Inflammatory macrophage treated with lipopolysaccharide for 4 hours (primary cell): ENCODE results near the gene STK17B.

Source experiments
- DNase-seq: peaks from one replicate; pipeline ENCODE4 v3.0.0-alpha.2; 2020

Gene STK17B

GRCh38 chr2:196183528-196184231, 12.3 kb upstream of the STK17B start:
- DNase-seq, result no peak

DNA sequence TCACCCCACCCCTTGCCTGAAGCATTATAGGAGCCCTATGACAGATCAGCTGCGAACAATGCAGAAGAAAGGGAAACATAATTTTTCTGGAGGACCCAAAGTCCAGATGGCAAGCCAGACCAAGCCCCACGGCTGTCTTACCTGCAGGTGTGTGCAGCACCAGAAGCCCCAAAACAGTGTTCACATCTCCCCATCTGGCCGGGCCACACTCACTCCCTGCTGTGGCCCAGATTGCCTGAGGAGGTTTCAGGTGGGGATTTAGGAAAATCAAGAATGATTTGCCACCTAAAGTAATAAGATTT, 11.7 kb upstream of the STK17B start:
- DNase-seq, result no peak

DNA sequence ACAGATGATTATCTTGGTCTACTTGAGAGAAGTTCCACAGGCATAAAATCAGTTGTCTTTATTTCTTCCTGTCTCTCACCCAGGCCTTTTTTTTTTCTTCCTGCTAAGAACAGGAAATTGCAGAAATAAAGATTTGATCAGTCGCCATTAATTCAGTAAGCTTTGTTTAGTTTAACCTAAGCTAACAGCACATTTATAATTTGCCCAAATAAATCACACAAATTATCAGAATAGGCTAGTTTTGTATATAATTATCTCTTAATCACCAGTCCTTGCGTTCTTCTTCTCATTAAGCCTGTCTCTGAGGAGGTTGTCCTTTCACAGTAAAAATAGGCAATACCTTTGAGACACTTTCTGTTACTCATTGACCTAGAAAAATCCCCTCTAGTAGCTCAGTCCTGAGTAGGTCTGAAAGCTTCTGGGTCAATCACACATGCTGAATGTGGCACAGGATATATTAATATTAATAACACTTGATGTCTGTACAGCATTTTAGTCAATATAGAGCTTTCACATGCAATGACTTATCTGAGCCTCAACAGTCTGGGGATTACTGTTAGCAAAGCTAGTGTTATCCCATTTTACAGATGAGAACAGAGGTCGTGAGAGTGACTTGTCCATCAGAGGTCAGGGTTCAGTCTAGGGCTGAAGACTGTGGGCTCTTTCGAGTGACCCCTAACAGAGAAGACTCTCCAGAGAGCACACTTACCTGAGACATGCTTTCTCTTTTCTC, 11.2 kb upstream of the STK17B start:
- no peak for DNase-seq

GRCh38 chr2:196181484-196181883, 10.1 kb upstream of the STK17B start:
- no peak for DNase-seq

- DNase-seq, result no peak
These were observed 5.7 kb upstream of the STK17B start for GRCh38 chr2:196177124-196177523.

DNA sequence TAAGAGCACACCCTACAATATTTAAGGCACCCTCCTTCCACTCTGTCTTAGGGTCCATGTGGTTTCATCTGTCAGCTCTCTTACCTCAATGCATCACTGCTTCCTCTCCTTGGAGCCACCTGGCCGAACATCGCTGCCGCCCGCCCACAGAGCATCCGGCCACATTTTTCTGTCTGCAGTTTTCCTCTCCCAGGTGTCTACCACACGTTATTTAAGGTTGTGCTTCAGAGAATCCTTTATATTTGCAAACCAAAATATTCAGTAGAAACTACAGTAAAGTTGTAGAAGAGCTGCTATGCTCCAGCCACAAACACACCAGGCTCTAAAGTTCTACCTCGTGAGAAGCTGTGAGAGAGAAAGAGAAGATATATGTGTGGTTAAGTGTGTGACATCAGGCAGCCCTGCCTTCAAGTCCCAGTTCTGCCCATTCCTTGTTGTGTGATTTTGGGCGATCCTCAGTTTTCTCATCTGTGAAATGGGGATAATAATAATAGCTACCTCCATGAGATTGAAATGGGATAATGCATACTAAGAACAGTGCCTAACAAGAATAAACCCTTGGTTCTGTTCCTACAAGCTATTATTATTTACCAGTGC, 4.9 kb upstream of the STK17B start:
- DNase-seq, result no peak

GRCh38 chr2:196174404-196174803, 3.0 kb upstream of the STK17B start:
- DNase-seq, result no peak

DNA sequence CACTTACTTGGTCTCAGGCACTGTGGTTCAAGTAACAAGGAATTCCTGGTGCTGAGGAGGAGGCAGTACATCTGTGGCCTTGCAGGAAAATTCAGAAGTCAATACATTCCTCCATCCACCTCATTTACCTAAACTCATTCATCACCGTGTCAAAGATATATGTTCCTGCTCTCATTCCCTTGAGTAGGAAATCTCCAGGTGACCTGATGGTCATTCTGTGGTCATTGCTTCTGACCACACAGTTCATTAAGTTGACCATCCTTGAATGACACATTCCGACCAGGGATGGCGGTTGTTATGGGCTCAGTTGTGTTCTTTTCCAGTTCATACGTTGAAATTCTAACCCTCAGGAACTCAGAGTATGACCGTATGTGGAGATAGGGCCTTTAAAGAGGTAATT, 2.1 kb upstream of the STK17B start:
- no peak for DNase-seq

DNA sequence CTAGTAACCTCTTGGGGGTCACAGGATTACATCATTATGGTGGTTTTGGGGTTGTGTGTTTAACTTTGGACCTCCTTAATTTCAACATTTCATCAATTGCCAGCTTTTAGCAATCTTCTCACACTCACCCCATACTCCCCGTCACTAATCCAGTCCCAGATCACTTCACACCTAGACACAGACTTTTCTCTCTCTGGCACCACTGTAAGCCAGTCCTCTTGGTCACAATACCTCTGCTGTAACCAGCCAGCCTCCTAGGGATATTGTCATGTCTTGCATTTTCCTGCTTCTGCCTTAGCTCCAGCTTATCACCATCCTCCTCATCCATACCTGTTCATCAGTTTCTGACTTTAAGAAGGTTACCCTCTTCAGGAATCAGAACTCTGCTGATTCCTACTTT, 1.6 kb upstream of the STK17B start:
- no peak for DNase-seq

- DNase-seq, result no peak
These were observed 568 bp upstream of the STK17B start for GRCh38 chr2:196171946-196172345.

DNA sequence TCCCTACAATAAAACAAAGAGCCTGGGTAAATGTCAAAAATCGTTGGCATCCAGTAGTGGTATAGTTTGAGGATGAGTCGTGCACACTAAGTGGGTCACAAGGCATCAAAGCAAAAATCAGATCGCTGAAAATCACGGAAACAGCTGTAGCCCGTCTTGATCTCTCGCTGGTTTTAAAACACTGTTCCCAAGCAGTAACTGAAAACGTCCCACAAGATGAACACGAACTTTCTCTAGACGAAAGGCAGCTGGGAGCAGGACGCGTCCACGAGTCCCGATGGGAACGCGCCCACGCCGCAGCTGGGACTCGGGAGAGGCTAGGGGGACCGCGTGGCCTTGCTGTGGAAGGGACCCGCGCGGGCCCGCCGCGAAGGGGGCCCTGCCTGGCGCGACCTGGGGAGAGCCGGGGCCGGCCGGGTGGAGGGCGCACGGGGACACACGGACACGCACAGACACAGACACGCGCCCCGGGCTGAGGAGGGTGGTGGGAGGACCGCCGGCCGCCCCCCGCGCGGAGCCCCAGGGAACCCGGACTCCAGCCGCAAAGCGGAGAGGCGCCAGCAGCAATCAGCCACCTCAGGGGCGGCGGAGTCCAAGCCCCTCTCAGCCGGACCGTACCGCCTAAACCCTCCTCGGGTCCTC, 651 bp downstream of the STK17B start:
- peak; percentile 53 for DNase-seq

- peak; percentile 74 for DNase-seq
These were observed 1.2 kb downstream of the STK17B start for GRCh38 chr2:196170213-196170605.

- peak; percentile 71 for DNase-seq
These were observed 1.9 kb downstream of the STK17B start for GRCh38 chr2:196169516-196169915.

GRCh38 chr2:196168181-196168580, 3.2 kb downstream of the STK17B start:
- peak; percentile 25 for DNase-seq

DNA sequence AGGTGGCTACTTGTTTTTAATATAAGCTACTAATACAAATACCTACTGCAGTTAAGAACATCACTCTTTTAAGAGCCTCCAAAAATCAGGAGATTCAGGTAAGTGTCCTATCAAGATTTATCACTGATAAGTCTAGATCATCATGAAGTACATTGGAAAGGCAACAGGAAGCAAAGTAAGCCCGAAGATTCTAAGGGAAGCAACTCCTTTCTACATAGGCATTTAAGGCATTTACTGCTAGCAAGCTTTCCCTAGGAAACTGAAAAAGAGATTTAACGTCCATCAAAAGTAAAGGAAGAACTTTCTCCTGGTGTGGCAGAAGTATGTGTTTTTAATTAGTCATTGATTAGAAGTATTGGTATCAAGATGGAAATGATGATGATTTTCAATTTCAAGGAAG, 3.7 kb downstream of the STK17B start:
- no peak for DNase-seq

GRCh38 chr2:196166876-196167275, 4.5 kb downstream of the STK17B start:
- DNase-seq, result no peak

DNA sequence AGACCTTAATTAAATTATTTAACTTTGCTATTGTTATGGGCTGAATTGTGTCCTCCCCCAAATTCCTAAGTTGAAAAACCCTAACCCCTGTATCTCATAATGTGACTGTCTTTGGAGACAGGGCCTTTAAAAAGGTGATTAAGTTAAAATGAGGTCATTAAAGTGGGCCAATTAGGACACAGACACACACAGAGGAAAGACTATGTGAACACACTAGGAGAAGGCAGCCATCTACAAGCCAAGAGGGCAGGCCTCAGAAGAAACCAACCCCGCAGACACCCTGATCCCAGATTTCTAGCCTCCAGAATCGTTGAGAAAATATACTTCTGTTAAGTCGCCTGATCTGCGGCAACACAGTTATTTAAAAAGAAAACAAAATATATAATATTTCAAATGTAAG, 6.4 kb downstream of the STK17B start:
- no peak for DNase-seq

DNA sequence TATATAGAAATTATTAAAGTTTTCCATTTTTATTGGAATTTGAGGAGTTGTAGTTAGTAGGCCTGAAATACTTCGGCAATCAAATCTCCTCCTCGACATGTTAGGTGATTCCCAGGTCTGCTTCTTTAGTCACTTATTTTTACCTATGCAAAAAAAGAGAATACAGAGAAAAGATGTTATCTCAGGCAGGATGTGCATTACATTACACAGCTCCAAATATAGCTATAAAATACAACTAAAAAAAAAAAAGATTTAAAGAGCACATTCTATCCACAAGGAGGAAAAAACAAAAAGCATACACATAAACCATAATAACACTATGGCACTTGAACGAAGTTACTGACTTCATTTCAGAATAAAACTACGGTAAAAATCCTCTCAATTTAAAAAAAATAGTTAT, 8.1 kb downstream of the STK17B start:
- no peak for DNase-seq

DNA sequence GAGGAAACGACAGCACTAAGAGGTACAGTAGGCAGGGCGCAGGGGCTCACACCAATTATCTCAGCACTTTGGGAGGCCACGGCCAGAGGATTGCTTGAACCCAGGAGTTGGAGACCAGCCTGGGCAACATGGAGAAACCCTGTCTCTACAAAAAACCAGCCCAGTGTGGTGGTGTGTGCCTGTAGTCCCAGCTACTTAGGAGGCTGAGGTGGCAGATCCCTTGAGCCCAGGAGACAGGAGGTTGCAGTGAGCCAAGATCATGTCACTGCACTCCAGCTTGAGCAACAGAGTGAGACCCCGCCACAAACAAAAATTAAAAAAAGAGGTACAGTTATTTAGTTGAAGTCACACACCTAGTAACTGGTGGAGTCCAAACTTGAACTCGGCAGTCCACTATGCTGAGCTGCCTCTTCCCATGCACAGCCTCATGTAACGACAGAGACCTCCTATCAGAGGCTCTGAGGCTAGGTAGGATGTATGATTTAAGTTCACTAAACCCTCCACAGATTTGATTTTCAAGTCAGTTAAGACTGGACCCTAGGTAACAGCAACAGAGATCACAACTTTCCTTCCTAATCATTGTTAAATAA, 8.7 kb downstream of the STK17B start:
- no peak for DNase-seq

GRCh38 chr2:196160946-196161345, 10.4 kb downstream of the STK17B start:
- DNase-seq, result peak; percentile 61

GRCh38 chr2:196160101-196160500, 11.3 kb downstream of the STK17B start:
- DNase-seq, result peak; percentile 97

DNA sequence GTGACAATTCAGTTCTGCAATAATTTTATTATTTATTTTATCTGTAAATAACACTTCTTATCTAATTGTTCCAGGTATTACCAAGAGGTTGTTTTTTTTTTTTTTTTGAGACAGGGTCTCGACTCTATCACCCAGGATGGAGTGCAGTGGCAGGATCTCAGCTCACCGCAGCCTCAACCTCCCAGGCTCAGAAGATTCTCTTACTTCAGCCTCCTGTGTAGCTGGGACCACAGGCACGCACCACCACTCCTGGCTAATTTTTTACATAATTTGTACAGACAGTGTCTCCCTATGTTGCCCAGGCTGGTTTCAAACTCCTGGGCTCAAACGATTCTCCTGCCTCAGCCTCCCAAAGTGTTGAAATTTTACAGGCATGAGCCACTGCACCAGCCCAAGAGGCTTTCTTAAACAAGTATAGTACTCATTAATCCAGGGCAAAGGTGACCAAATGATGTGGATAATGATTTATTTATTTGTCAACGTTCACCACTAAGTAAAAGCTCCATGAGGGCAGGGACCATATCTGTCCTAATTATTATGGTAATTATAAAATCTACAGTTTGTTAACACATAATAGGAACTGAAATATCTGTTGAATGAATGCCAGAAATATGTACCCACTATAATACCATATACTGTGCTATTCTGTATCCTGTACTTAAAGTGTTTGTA, 12.0 kb downstream of the STK17B start:
- peak; percentile 20 for DNase-seq

DNA sequence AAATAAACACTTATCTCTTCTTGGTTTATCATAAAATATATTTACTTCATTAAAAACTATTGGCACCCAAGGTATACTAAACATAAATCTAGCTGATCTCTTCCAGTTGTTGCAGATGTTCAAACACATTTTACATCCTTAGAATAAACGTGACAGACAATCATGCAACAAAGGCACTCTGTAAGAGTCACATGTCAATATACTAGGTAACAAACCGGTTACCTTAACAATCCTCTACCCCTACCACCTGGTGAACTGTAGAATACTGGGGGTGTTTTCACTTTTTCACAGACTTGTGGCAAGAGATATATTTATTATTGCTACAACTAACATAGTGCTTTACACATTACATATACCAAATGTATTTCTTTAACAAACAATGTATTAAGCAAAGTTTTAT, 15.8 kb downstream of the STK17B start:
- no peak for DNase-seq
